Measurements from ENCODE around the gene RGS12. TPM values are rescaled to one million over a fixed set of nuclear protein-coding genes. Genes with fewer than 3 reads are reported as not detected.

Gene RGS12
- polyA plus RNA-seq, 1 of the 3 experiments (the other 2 are of a cell fraction) = 18.4 TPM

GRCh38 chr4:3250956-3251690 is 41.7 kb upstream of the RGS12 start:
- H3K79me2 ChIP-seq (ENCODE audit: insufficient read depth) = no peaks in the 10 kb centered on the region
- TF ChIP-seq FOXM1 (IDR thresholded peaks at IDR 0.05; ENCODE audit: low read depth) = no peak
- no peak for TF ChIP-seq JUND (IDR thresholded peaks at IDR 0.05)
- no peak for TF ChIP-seq GATA2 (CRISPR knock-in tag; IDR thresholded peaks at IDR 0.05)
- no peak for TF ChIP-seq RXRA (IDR thresholded peaks at IDR 0.05; ENCODE audit: borderline replicate concordance, low read depth)
- no peak for TF ChIP-seq EZH2phosphoT487 (IDR thresholded peaks at IDR 0.05; ENCODE audit: borderline replicate concordance, low read depth)
- TF ChIP-seq SIN3A (IDR thresholded peaks at IDR 0.05; ENCODE audit: borderline replicate concordance, low read depth, low read length) = no peak
- TF ChIP-seq, protein P1, sequence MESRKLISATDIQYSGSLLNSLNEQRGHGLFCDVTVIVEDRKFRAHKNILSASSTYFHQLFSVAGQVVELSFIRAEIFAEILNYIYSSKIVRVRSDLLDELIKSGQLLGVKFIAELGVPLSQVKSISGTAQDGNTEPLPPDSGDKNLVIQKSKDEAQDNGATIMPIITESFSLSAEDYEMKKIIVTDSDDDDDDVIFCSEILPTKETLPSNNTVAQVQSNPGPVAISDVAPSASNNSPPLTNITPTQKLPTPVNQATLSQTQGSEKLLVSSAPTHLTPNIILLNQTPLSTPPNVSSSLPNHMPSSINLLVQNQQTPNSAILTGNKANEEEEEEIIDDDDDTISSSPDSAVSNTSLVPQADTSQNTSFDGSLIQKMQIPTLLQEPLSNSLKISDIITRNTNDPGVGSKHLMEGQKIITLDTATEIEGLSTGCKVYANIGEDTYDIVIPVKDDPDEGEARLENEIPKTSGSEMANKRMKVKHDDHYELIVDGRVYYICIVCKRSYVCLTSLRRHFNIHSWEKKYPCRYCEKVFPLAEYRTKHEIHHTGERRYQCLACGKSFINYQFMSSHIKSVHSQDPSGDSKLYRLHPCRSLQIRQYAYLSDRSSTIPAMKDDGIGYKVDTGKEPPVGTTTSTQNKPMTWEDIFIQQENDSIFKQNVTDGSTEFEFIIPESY (IDR thresholded peaks at IDR 0.05; ENCODE audit: borderline replicate concordance, low read depth) = no peak
- no peak for TF ChIP-seq IRF3 (IDR thresholded peaks at IDR 0.05; ENCODE audit: low read depth, low read length)
- no peak for TF ChIP-seq RFX5 (IDR thresholded peaks at IDR 0.05; ENCODE audit: low read length)
- TF ChIP-seq TEAD4 (IDR thresholded peaks at IDR 0.05; ENCODE audit: borderline replicate concordance, insufficient read depth) = no peak
- TF ChIP-seq TCF12 (IDR thresholded peaks at IDR 0.05) = no peak
- no peak for TF ChIP-seq FOXJ3 (CRISPR knock-in tag; IDR thresholded peaks at IDR 0.05)
- no peak for TF ChIP-seq EP300 (IDR thresholded peaks at IDR 0.05; ENCODE audit: borderline replicate concordance in 1 of 2, low read depth in 1 of 2, low read length in 1 of 2)
- H3F3A ChIP-seq (replicated peaks; ENCODE audit: insufficient read depth) = no peaks in the 10 kb centered on the region
- WGBS (ENCODE audit: low lambda C conversion rate) = 76% methylated on average over 11 of the region's 19 CpGs
- H3K9ac ChIP-seq = no peak overlapping the region
- DNase-seq = no peak
- H2AFZ ChIP-seq (ENCODE audit: low read depth) = no peak overlapping the region
- no peak overlapping the region for H3K4me3 ChIP-seq (ENCODE audit: low read depth in 2 of 2, low read length in 1 of 2)
- peaks cover 0 to 8% of the 10 kb centered on the region in 2 experiments; a peak in 1 of 4 replicates for H3K4me1 ChIP-seq (ENCODE audit: control insufficient read depth in 1 of 2, insufficient read depth in 2 of 2, low read depth in 1 of 2, low read length in 1 of 2)
- H4K20me1 ChIP-seq (ENCODE audit: insufficient read depth) = no peaks in the 10 kb centered on the region
- H3K4me2 ChIP-seq = no peak overlapping the region
- no peaks in the 10 kb centered on the region for H3K27me3 ChIP-seq (ENCODE audit: insufficient read depth)
- H3K27ac ChIP-seq (ENCODE audit: low read depth in 2 of 2, low read length in 1 of 2) = no peak overlapping the region
- no peaks in the 10 kb centered on the region for H3K9me2 ChIP-seq
- ChIA-PET CTCF (no interaction called here), POLR2A (no interaction called here)
- H3K36me3 ChIP-seq (replicated peaks in 1 of 2; ENCODE audit: control insufficient read depth in 1 of 2, insufficient read depth in 2 of 2, low read length in 1 of 2) = no peaks in the 10 kb centered on the region
- H3K9me3 ChIP-seq = no peaks in the 10 kb centered on the region

Data from SK-N-SH (cell line).